GM23248 (cell line): Measurements from ENCODE around the gene GSN. TPM values are rescaled to one million over a fixed set of nuclear protein-coding genes. Genes with fewer than 3 reads are reported as not detected.

Source experiments
- DNase-seq: peaks from one replicate; pipeline ENCODE4 v3.0.0-alpha.2; 2015
- H2AFZ ChIP-seq: fragments of 200-600 bp; sonication (generic); 2 replicates; pipeline ENCODE4 v1.6.1; 2016; ENCODE audit warnings: antibody characterized with exemption
- H3F3A ChIP-seq: fragments of 200-600 bp; sonication (generic); 2 replicates; pipeline ENCODE4 v1.6.1; 2016; ENCODE audit warnings: mild to moderate bottlenecking, antibody characterized with exemption, mixed run types; ENCODE audit not compliant: insufficient read depth
- H3K27ac ChIP-seq: fragments of 200-600 bp; sonication (generic); 2 replicates; pipeline ENCODE4 v1.5.1; 2016; ENCODE audit warnings: mild to moderate bottlenecking
- H3K27me3 ChIP-seq: fragments of 200-600 bp; sonication (generic); replicated peaks from 2 replicates; pipeline ENCODE4 v1.6.1; 2016; ENCODE audit warnings: mild to moderate bottlenecking; ENCODE audit not compliant: insufficient read depth
- H3K36me3 ChIP-seq: fragments of 200-600 bp; sonication (generic); 2 replicates; pipeline ENCODE4 v1.6.1; 2016; ENCODE audit warnings: low read depth, mild to moderate bottlenecking
- H3K4me1 ChIP-seq: fragments of 200-600 bp; sonication (generic); 2 replicates; pipeline ENCODE4 v1.6.1; 2016; ENCODE audit warnings: mild to moderate bottlenecking; ENCODE audit not compliant: insufficient read depth
- H3K4me2 ChIP-seq: fragments of 200-600 bp; sonication (generic); one replicate; pipeline ENCODE4 v1.6.1; 2016; ENCODE audit warnings: mild to moderate bottlenecking; ENCODE audit not compliant: unreplicated experiment
- H3K4me3 ChIP-seq: fragments of 200-600 bp; sonication (generic); 2 replicates; pipeline ENCODE4 v1.5.1; 2016; ENCODE audit warnings: mild to moderate bottlenecking
- H3K79me2 ChIP-seq: fragments of 200-600 bp; sonication (generic); 2 replicates; pipeline ENCODE4 v1.6.1; 2016; ENCODE audit warnings: mild to moderate bottlenecking; ENCODE audit not compliant: insufficient read depth
- H3K9ac ChIP-seq: fragments of 200-600 bp; sonication (generic); 2 replicates; pipeline ENCODE4 v1.6.1; 2016; ENCODE audit warnings: mild to moderate bottlenecking
- H3K9me2 ChIP-seq: fragments of 200-600 bp; sonication (generic); 2 replicates; pipeline ENCODE4 v1.6.1; 2016; ENCODE audit warnings: mixed run types, mild to moderate bottlenecking, moderate library complexity; ENCODE audit not compliant: insufficient read depth
- H3K9me3 ChIP-seq: fragments of 200-600 bp; sonication (generic); one replicate; pipeline ENCODE4 v1.6.1; 2017; ENCODE audit warnings: low read depth
- H4K20me1 ChIP-seq: fragments of 200-600 bp; sonication (generic); 2 replicates; pipeline ENCODE4 v1.6.0; 2016; ENCODE audit not compliant: insufficient read depth
- EZH2 ChIP-seq: fragments of 200-600 bp; sonication (generic); IDR thresholded peaks from 2 replicates; pipeline ENCODE4 v1.6.1; 2018; ENCODE audit warnings: antibody characterized with exemption, mild to moderate bottlenecking; ENCODE audit not compliant: insufficient read depth, poor library complexity, severe bottlenecking
- EZH2phosphoT487 ChIP-seq: fragments of 200-600 bp; sonication (generic); IDR thresholded peaks from 2 replicates; pipeline ENCODE4 v1.6.1; 2018; ENCODE audit warnings: antibody characterized with exemption, moderate library complexity, mild to moderate bottlenecking, low read depth; ENCODE audit not compliant: insufficient read depth
- WGBS, 2 experiments: methylation state at CpG; one replicate each; pipeline ENCODE4 v1.1.6; 2015 to 2017; ENCODE audit warnings: low lambda C conversion rate in 2 of 2, low coverage in 1 of 2; ENCODE audit errors: missing lambda C conversion rate in 2 of 2; 5-methylcytosine and 5-hydroxymethylcytosine counted together
- in situ Hi-C: fragments of 300-500 bp; cut with MboI; formaldehyde crosslinking; loops from 2 replicates; pipeline ENCODE4 v1.15.0; 2020
- polyA plus RNA-seq: library from polyadenylated mRNA; unstranded; fragments of >200 nt; fragmentation: Nextera tagmentation; extraction: Ambion mirVana; gene quantifications from 2 replicates; pipeline ENCODE4 v1.2.1, GENCODE V29; 2016
- total RNA-seq: library from RNA; depleted of rRNA; stranded (reverse); fragments of >200 nt; shearing (Covaris generic); gene quantifications from 2 replicates; pipeline ENCODE4 v1.2.3, GENCODE V29; 2014

Gene GSN
- total and polyA plus RNA-seq, 2 experiments from 2014 or later = 258 to 387 TPM

DNA sequence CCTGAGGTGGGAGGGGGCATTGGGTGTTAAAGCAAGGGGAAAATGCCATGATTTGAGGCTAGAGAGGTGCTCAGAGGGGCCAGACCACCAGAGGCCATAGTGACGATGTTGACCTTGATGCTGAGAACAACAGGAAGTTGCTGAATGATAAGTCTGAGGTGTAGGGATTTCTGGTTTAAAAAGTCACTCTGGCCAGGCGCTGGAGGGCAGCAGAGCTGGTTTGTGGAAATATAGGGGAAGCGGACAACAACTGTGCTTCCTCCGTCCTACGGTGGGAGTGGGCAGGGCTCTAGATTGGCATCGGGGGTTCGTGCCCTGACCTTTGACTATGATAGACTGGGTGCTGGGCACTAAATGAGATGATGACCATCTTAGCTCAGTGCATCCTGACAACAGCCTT, 57.4 kb downstream of the GSN start:
- peak overlapping the region; percentile 12 for H3K4me2 ChIP-seq
- H2AFZ ChIP-seq = no peak overlapping the region
- no peaks in the 10 kb centered on the region for H3K79me2 ChIP-seq
- peaks cover 33% of the 10 kb centered on the region for H3K4me1 ChIP-seq
- peaks cover 26% of the 10 kb centered on the region for H3F3A ChIP-seq
- 77 to 80% methylated on average over 7 of the region's 7 CpGs for WGBS, 2 experiments
- peak overlapping the region; percentile 68 for H3K27ac ChIP-seq
- no peaks in the 10 kb centered on the region for H3K9me3 ChIP-seq
- H3K9me2 ChIP-seq = no peaks in the 10 kb centered on the region
- in situ Hi-C loops = no loop called here
- H3K4me3 ChIP-seq = no peak overlapping the region
- no peak for TF ChIP-seq EZH2
- TF ChIP-seq EZH2phosphoT487 = no peak
- no peaks in the 10 kb centered on the region for H4K20me1 ChIP-seq
- DNase-seq = no peak
- peak overlapping the region; percentile 50 for H3K9ac ChIP-seq
- H3K36me3 ChIP-seq = peaks cover 45% of the 10 kb centered on the region
- no peaks in the 10 kb centered on the region for H3K27me3 ChIP-seq

GRCh38 chr9:121326130-121326838, 58.3 kb downstream of the GSN start:
- in situ Hi-C loops = no loop called here
- TF ChIP-seq EZH2 = no peak
- no peak for TF ChIP-seq EZH2phosphoT487
- H2AFZ ChIP-seq = no peak overlapping the region
- H3K4me3 ChIP-seq = no peak overlapping the region
- H3K9me2 ChIP-seq = no peaks in the 10 kb centered on the region
- peaks cover 26% of the 10 kb centered on the region for H3F3A ChIP-seq
- DNase-seq = peak; percentile 93
- H3K4me1 ChIP-seq = peaks cover 33% of the 10 kb centered on the region
- H3K27ac ChIP-seq = peak overlapping the region; percentile 68
- peaks cover 44% of the 10 kb centered on the region for H3K36me3 ChIP-seq
- no peaks in the 10 kb centered on the region for H3K79me2 ChIP-seq
- WGBS, 2 experiments = 18 to 30% methylated on average over 17 to 19 of the region's 19 CpGs
- H3K9me3 ChIP-seq = no peaks in the 10 kb centered on the region
- H4K20me1 ChIP-seq = no peaks in the 10 kb centered on the region
- H3K27me3 ChIP-seq = no peaks in the 10 kb centered on the region
- H3K4me2 ChIP-seq = peak overlapping the region; percentile 12
- peak overlapping the region; percentile 50 for H3K9ac ChIP-seq

DNA sequence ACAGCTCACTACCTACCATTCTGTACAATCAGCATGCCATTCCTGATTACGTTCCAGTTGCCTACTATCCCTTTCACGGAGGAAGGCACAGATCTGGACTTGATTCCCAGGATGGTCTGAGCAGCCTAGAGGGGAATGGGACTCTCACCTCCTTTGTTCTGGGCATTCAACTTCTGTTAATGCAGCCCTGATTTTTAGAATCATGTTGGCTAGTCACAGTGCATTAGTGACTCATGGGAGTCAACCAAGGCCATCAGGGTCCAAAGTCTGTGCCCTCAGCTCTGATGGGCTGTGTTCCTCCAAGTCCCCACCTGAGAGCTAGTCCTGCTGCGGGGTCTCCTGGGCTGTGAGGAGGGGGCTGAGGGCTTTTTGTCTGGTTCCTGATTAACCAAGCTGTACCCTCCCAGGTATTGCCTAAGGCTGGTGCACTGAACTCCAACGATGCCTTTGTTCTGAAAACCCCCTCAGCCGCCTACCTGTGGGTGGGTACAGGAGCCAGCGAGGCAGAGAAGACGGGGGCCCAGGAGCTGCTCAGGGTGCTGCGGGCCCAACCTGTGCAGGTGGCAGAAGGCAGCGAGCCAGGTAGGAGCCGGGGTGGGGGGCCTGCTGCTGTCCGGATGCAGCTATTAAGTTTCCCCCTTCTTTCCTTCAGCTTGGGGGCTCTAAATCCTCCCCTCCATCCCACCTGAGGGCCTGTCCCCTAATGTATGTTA, 59.1 kb downstream of the GSN start:
- Histone ChIP-seq H3K9ac (peak overlapping the region; percentile 48), H3K4me3 (no peak overlapping the region), H3K9me3 (no peaks in the 10 kb centered on the region), H3K27me3 (no peaks in the 10 kb centered on the region), H3K4me2 (no peak overlapping the region), H3K9me2 (no peaks in the 10 kb centered on the region), H3K79me2 (no peaks in the 10 kb centered on the region), H3K36me3 (peaks cover 39% of the 10 kb centered on the region), H3F3A (peaks cover 22% of the 10 kb centered on the region), H4K20me1 (no peaks in the 10 kb centered on the region), H3K27ac (peak overlapping the region; percentile 68), H2AFZ (no peak overlapping the region), H3K4me1 (peaks cover 29% of the 10 kb centered on the region)
- TF ChIP-seq EZH2phosphoT487 = no peak
- no peak for TF ChIP-seq EZH2
- 87% methylated on average over 10 to 11 of the region's 11 CpGs for WGBS, 2 experiments
- DNase-seq = no peak
- in situ Hi-C loops = no loop called here

GRCh38 chr9:121328476-121328875, 60.5 kb downstream of the GSN start:
- no peak for DNase-seq
- peaks cover 20% of the 10 kb centered on the region for H3K4me1 ChIP-seq
- 80 to 83% methylated on average over 8 of the region's 8 CpGs for WGBS, 2 experiments
- H3K27ac ChIP-seq = no peak overlapping the region
- in situ Hi-C loops = no loop called here
- H3K9me3 ChIP-seq = no peaks in the 10 kb centered on the region
- H3K9ac ChIP-seq = no peak overlapping the region
- no peaks in the 10 kb centered on the region for H3K9me2 ChIP-seq
- peaks cover 41% of the 10 kb centered on the region for H3K36me3 ChIP-seq
- no peak overlapping the region for H3K4me2 ChIP-seq
- no peak overlapping the region for H2AFZ ChIP-seq
- H3K79me2 ChIP-seq = no peaks in the 10 kb centered on the region
- peaks cover 12% of the 10 kb centered on the region for H3F3A ChIP-seq
- no peaks in the 10 kb centered on the region for H3K27me3 ChIP-seq
- no peaks in the 10 kb centered on the region for H4K20me1 ChIP-seq
- TF ChIP-seq EZH2phosphoT487 = no peak
- TF ChIP-seq EZH2 = no peak
- H3K4me3 ChIP-seq = no peak overlapping the region
